Measurements from ENCODE around the gene DNASE2B.
A peak's percentile ranks its signal among the peaks of the same experiment; 100 is the strongest.

Gene DNASE2B

DNA sequence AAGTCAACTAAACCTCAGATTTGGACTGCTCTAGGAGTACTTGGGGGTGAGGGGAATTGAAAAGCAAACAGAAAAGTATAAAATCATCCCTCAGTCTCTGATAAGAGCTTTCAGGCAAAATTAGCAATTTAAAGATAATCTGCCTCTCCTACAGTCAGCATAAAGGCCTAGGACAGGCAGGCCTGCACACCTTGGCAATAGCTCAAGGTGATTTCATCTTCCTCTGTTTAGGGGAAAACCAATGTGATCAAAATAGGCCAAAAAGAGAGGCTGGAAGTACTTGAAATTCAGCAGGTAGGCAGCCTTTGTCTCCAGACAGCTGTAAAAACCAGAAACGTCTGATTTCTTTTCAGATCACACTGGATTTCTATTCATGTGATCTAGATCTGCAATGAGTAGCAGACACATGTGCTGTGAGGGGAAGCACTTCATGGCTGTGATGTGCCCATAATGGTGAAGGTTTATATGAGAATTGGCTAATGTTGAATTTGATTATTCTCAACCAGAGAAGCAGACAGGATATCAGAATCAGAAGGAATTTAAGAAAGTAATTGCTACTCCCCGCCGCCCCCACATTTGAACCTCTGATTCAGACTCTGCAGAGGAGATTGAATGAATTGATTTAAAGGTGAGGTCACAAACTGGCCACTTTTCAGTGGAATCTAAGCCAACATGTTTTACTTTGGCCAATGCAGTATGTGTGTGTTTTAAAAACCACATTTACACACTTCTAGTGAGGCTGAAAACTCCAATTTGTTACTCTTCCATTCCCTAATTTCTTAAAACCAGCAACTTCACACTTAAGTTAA lies 45.8 kb upstream of the DNASE2B start:
- Histone ChIP-seq H3K14ac (ENCODE audit: low read length) (no peak overlapping the region), H3K79me1 (ENCODE audit: low read length) (peaks cover 1% of the 10 kb centered on the region), H3K4me2 (ENCODE audit: low read length) (no peak overlapping the region), H3K18ac (ENCODE audit: low read length) (no peak overlapping the region), H3K9me3 (ENCODE audit: insufficient read depth, low read depth, low read length) (no peaks in the 10 kb centered on the region), H3K9ac (ENCODE audit: low read length) (no peak overlapping the region), H2AK5ac (ENCODE audit: low read length) (no peak overlapping the region), H3K4me1 (ENCODE audit: control insufficient read depth in 1 of 2, insufficient read depth in 2 of 2, low read length in 2 of 2) (peaks cover 0 to 7% of the 10 kb centered on the region in 2 experiments), H3K23ac (ENCODE audit: low read length) (no peak overlapping the region), H4K8ac (ENCODE audit: low read depth, low read length) (no peak overlapping the region), H2BK120ac (ENCODE audit: insufficient read depth, low read length, poor library complexity) (no peak overlapping the region), H3K36me3 (ENCODE audit: control insufficient read depth in 1 of 2, insufficient read depth in 2 of 2, low read length in 2 of 2) (no peaks in the 10 kb centered on the region), H4K91ac (ENCODE audit: low read depth, low read length) (no peak overlapping the region), H3K27me3 (ENCODE audit: insufficient read depth, low read length) (no peaks in the 10 kb centered on the region), H3K79me2 (ENCODE audit: control insufficient read depth, insufficient read depth, low read length, poor library complexity) (no peaks in the 10 kb centered on the region), H3K27ac (ENCODE audit: low read depth, low read length) (no peak overlapping the region), H2AFZ (ENCODE audit: insufficient read depth, low read length, poor library complexity) (no peak overlapping the region), H2BK12ac (ENCODE audit: low read length) (no peak overlapping the region), H3K4me3 (ENCODE audit: low read depth, low read length) (no peak overlapping the region), H3K4ac (ENCODE audit: low read depth, low read length) (no peak overlapping the region), H2BK5ac (ENCODE audit: low read depth, low read length, poor library complexity) (no peak overlapping the region), H4K12ac (ENCODE audit: low read depth, low read length) (no peak overlapping the region)
- WGBS (ENCODE audit: extremely low coverage, insufficient coverage, insufficient read length), result no CpG with 5 or more reads among the region's 3 CpGs
- no peak for DNase-seq

DNA sequence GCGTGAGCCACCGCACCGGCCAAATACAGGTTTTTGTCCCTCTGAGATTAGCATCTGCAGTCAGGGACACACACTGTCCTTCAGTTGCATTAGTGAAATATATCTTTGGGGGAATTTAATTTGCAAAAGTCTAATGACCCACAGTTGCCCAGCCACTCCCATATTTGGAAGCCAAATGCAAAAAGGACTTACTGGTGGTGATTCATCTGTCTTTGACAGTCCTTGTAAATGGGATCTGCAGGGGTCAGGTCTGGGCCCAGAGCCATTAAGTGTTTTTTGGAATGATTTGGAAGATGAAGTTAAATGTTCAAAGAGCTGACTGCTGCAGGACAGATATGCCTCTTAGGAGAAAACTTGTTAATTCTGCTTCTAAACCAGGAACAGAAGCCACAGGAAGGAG lies 44.6 kb upstream of the DNASE2B start:
- Histone ChIP-seq H3K4me1 (ENCODE audit: control insufficient read depth in 1 of 2, insufficient read depth in 2 of 2, low read length in 2 of 2) (peaks cover 0 to 2% of the 10 kb centered on the region in 2 experiments), H3K23ac (ENCODE audit: low read length) (no peak overlapping the region), H3K27me3 (ENCODE audit: insufficient read depth, low read length) (no peaks in the 10 kb centered on the region), H2BK12ac (ENCODE audit: low read length) (no peak overlapping the region), H4K8ac (ENCODE audit: low read depth, low read length) (no peak overlapping the region), H3K14ac (ENCODE audit: low read length) (no peak overlapping the region), H2BK120ac (ENCODE audit: insufficient read depth, low read length, poor library complexity) (no peak overlapping the region), H3K27ac (ENCODE audit: low read depth, low read length) (peak overlapping the region; percentile 23), H3K36me3 (ENCODE audit: control insufficient read depth in 1 of 2, insufficient read depth in 2 of 2, low read length in 2 of 2) (no peaks in the 10 kb centered on the region), H3K4me2 (ENCODE audit: low read length) (peak overlapping the region; percentile 1), H3K4me3 (ENCODE audit: low read depth, low read length) (no peak overlapping the region), H4K91ac (ENCODE audit: low read depth, low read length) (no peak overlapping the region), H2AK5ac (ENCODE audit: low read length) (no peak overlapping the region), H4K12ac (ENCODE audit: low read depth, low read length) (no peak overlapping the region), H3K4ac (ENCODE audit: low read depth, low read length) (no peak overlapping the region), H2BK5ac (ENCODE audit: low read depth, low read length, poor library complexity) (no peak overlapping the region), H3K9ac (ENCODE audit: low read length) (no peak overlapping the region), H3K18ac (ENCODE audit: low read length) (no peak overlapping the region), H3K9me3 (ENCODE audit: insufficient read depth, low read depth, low read length) (no peaks in the 10 kb centered on the region), H3K79me2 (ENCODE audit: control insufficient read depth, insufficient read depth, low read length, poor library complexity) (no peaks in the 10 kb centered on the region), H3K79me1 (ENCODE audit: low read length) (peaks cover 1% of the 10 kb centered on the region), H2AFZ (ENCODE audit: insufficient read depth, low read length, poor library complexity) (no peak overlapping the region)
- no CpG with 5 or more reads among the region's 3 CpGs for WGBS (ENCODE audit: extremely low coverage, insufficient coverage, insufficient read length)
- DNase-seq, result no peak

DNA sequence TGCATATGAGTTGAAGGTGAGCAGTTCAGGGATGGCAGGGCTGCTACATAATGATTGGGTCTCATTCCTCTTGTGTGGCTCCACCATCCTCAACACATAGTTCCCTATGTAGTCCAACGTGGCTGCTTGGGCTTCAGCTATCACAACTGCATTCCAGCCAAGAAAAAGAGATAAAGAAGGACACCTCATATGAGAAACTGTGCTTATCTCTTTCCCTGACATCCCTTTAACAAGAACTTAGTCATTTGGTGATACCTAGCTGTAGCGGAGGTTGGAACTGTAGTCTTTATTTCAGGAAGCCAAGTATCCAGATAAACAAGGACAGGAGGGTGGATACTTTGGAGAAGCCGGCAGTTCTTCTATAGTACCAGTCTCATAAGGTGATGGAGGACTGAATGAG lies 42.7 kb upstream of the DNASE2B start:
- H3K4me3 ChIP-seq (ENCODE audit: low read depth, low read length), result no peak overlapping the region
- H3K36me3 ChIP-seq (ENCODE audit: control insufficient read depth in 1 of 2, insufficient read depth in 2 of 2, low read length in 2 of 2), result no peaks in the 10 kb centered on the region
- H3K27me3 ChIP-seq (ENCODE audit: insufficient read depth, low read length), result no peaks in the 10 kb centered on the region
- DNase-seq, result peak; percentile 20 to 55
- no peak overlapping the region for H3K4ac ChIP-seq (ENCODE audit: low read depth, low read length)
- no peaks in the 10 kb centered on the region for H3K79me2 ChIP-seq (ENCODE audit: control insufficient read depth, insufficient read depth, low read length, poor library complexity)
- no peak overlapping the region for H4K91ac ChIP-seq (ENCODE audit: low read depth, low read length)
- peaks cover 1% of the 10 kb centered on the region for H3K79me1 ChIP-seq (ENCODE audit: low read length)
- H2BK120ac ChIP-seq (ENCODE audit: insufficient read depth, low read length, poor library complexity), result no peak overlapping the region
- H2BK12ac ChIP-seq (ENCODE audit: low read length), result no peak overlapping the region
- no CpG with 5 or more reads among the region's 3 CpGs for WGBS (ENCODE audit: extremely low coverage, insufficient coverage, insufficient read length)
- H2BK5ac ChIP-seq (ENCODE audit: low read depth, low read length, poor library complexity), result no peak overlapping the region
- no peak overlapping the region for H4K12ac ChIP-seq (ENCODE audit: low read depth, low read length)
- no peak overlapping the region for H3K14ac ChIP-seq (ENCODE audit: low read length)
- H3K9me3 ChIP-seq (ENCODE audit: insufficient read depth, low read depth, low read length), result no peaks in the 10 kb centered on the region
- no peak overlapping the region for H3K27ac ChIP-seq (ENCODE audit: low read depth, low read length)
- peaks cover 0 to 2% of the 10 kb centered on the region in 2 experiments for H3K4me1 ChIP-seq (ENCODE audit: control insufficient read depth in 1 of 2, insufficient read depth in 2 of 2, low read length in 2 of 2)
- no peak overlapping the region for H3K9ac ChIP-seq (ENCODE audit: low read length)
- H2AFZ ChIP-seq (ENCODE audit: insufficient read depth, low read length, poor library complexity), result no peak overlapping the region
- no peak overlapping the region for H2AK5ac ChIP-seq (ENCODE audit: low read length)
- no peak overlapping the region for H4K8ac ChIP-seq (ENCODE audit: low read depth, low read length)
- no peak overlapping the region for H3K4me2 ChIP-seq (ENCODE audit: low read length)
- no peak overlapping the region for H3K18ac ChIP-seq (ENCODE audit: low read length)
- no peak overlapping the region for H3K23ac ChIP-seq (ENCODE audit: low read length)

DNA sequence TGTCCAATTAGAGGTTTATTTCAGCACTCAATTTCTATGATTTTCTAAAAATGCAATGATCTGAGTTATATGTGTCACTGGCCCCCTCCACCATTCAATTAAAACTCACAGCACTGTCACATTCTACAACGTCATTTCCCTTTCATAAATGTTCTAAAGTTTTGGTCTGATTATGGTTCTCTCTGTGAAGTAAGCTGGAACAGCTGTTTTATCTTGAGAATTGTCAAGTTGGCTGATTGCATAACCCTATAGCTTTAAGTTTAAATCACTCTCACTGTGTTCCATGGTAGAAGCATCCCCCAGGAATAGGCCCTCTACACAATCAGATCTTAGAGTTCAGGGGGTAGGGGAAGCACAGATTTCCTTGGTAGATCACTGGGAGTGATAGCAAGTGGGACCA lies 41.4 kb upstream of the DNASE2B start:
- no peak overlapping the region for H3K18ac ChIP-seq (ENCODE audit: low read length)
- H3K36me3 ChIP-seq (ENCODE audit: control insufficient read depth in 1 of 2, insufficient read depth in 2 of 2, low read length in 2 of 2), result no peaks in the 10 kb centered on the region
- no peak overlapping the region for H3K4me3 ChIP-seq (ENCODE audit: low read depth, low read length)
- H3K9ac ChIP-seq (ENCODE audit: low read length), result no peak overlapping the region
- no peak overlapping the region for H4K12ac ChIP-seq (ENCODE audit: low read depth, low read length)
- no peak overlapping the region for H3K4ac ChIP-seq (ENCODE audit: low read depth, low read length)
- no peak overlapping the region for H4K91ac ChIP-seq (ENCODE audit: low read depth, low read length)
- H2AFZ ChIP-seq (ENCODE audit: insufficient read depth, low read length, poor library complexity), result no peak overlapping the region
- no peaks in the 10 kb centered on the region for H3K79me1 ChIP-seq (ENCODE audit: low read length)
- H2BK120ac ChIP-seq (ENCODE audit: insufficient read depth, low read length, poor library complexity), result no peak overlapping the region
- no peak overlapping the region for H4K8ac ChIP-seq (ENCODE audit: low read depth, low read length)
- H3K4me2 ChIP-seq (ENCODE audit: low read length), result no peak overlapping the region
- no peak overlapping the region for H2BK5ac ChIP-seq (ENCODE audit: low read depth, low read length, poor library complexity)
- no peaks in the 10 kb centered on the region for H3K79me2 ChIP-seq (ENCODE audit: control insufficient read depth, insufficient read depth, low read length, poor library complexity)
- H3K4me1 ChIP-seq (ENCODE audit: control insufficient read depth in 1 of 2, insufficient read depth in 2 of 2, low read length in 2 of 2), result peaks cover 4 to 5% of the 10 kb centered on the region in 2 experiments
- no CpG with 5 or more reads among the region's 1 CpG for WGBS (ENCODE audit: extremely low coverage, insufficient coverage, insufficient read length)
- no peak overlapping the region for H3K23ac ChIP-seq (ENCODE audit: low read length)
- H3K27ac ChIP-seq (ENCODE audit: low read depth, low read length), result no peak overlapping the region
- no peaks in the 10 kb centered on the region for H3K27me3 ChIP-seq (ENCODE audit: insufficient read depth, low read length)
- H3K14ac ChIP-seq (ENCODE audit: low read length), result no peak overlapping the region
- no peak for DNase-seq
- H2BK12ac ChIP-seq (ENCODE audit: low read length), result no peak overlapping the region
- no peak overlapping the region for H2AK5ac ChIP-seq (ENCODE audit: low read length)
- no peaks in the 10 kb centered on the region for H3K9me3 ChIP-seq (ENCODE audit: insufficient read depth, low read depth, low read length)
